Neural crest cell (in vitro differentiated cells): Measurements from ENCODE around the gene PSMG3. TPM values are rescaled to one million over a fixed set of nuclear protein-coding genes. Genes with fewer than 3 reads are reported as not detected.

ENCODE experiments used
- DNase-seq: peaks from one replicate; pipeline ENCODE4 v3.0.0; 2021; ENCODE audit warnings: low read depth, mixed read lengths, low spot score
- H3K27ac Mint-ChIP-seq: one replicate; pipeline ENCODE4 v1.8.0; 2021; ENCODE audit warnings: mild to moderate bottlenecking, mixed read lengths; ENCODE audit not compliant: unreplicated experiment
- H3K27me3 Mint-ChIP-seq: 2 replicates; pipeline ENCODE4 v1.8.0; 2021; ENCODE audit warnings: low read depth, mild to moderate bottlenecking, mixed read lengths
- H3K36me3 Mint-ChIP-seq: 2 replicates; pipeline ENCODE4 v1.8.0; 2021; ENCODE audit warnings: low read depth, mild to moderate bottlenecking, mixed read lengths
- H3K4me1 Mint-ChIP-seq: 2 replicates; pipeline ENCODE4 v1.8.0; 2021; ENCODE audit warnings: mixed read lengths
- H3K4me3 Mint-ChIP-seq: one replicate; pipeline ENCODE4 v1.8.0; 2021; ENCODE audit warnings: mild to moderate bottlenecking, mixed read lengths
- H3K9me3 Mint-ChIP-seq: 2 replicates; pipeline ENCODE4 v1.8.0; 2021; ENCODE audit warnings: mixed read lengths
- CTCF ChIP-seq: fragments of 200-600 bp; sonication (generic); conservative IDR thresholded peaks from 2 replicates; pipeline ENCODE4 v1.5.0; 2021; ENCODE audit warnings: antibody characterized with exemption, mild to moderate bottlenecking
- total RNA-seq: library from RNA; stranded (reverse); gene quantifications from 2 replicates; pipeline ENCODE4 v1.2.1, GENCODE V29; 2021

Gene PSMG3
- total RNA-seq, 1 donor from 2014 or later: 57.8 TPM

- H3K9me3 Mint-ChIP-seq: no peaks in the 10 kb centered on the region
- H3K4me3 Mint-ChIP-seq: no peak overlapping the region
- no peak for TF ChIP-seq CTCF
- peaks cover 47% of the 10 kb centered on the region for H3K27me3 Mint-ChIP-seq
- no peak overlapping the region for H3K27ac Mint-ChIP-seq
- peaks cover 26% of the 10 kb centered on the region for H3K4me1 Mint-ChIP-seq
- no peak for DNase-seq
- H3K36me3 Mint-ChIP-seq: no peaks in the 10 kb centered on the region
Observed at GRCh38 chr7:1535100-1535458, 34.8 kb downstream of the PSMG3 start.

GRCh38 chr7:1534330-1535099 is 35.3 kb downstream of the PSMG3 start:
- peaks cover 26% of the 10 kb centered on the region for H3K4me1 Mint-ChIP-seq
- no peak overlapping the region for H3K27ac Mint-ChIP-seq
- TF ChIP-seq CTCF: no peak
- no peak overlapping the region for H3K4me3 Mint-ChIP-seq
- no peak for DNase-seq
- H3K27me3 Mint-ChIP-seq: peaks cover 50% of the 10 kb centered on the region
- H3K36me3 Mint-ChIP-seq: no peaks in the 10 kb centered on the region
- no peaks in the 10 kb centered on the region for H3K9me3 Mint-ChIP-seq

GRCh38 chr7:1533547-1534329 is 36.1 kb downstream of the PSMG3 start:
- Mint-ChIP-seq H3K27ac (no peak overlapping the region), H3K36me3 (no peaks in the 10 kb centered on the region), H3K4me1 (peaks cover 26% of the 10 kb centered on the region), H3K9me3 (no peaks in the 10 kb centered on the region), H3K27me3 (peaks cover 52% of the 10 kb centered on the region), H3K4me3 (no peak overlapping the region)
- TF ChIP-seq CTCF: no peak
- DNase-seq: no peak

GRCh38 chr7:1533255-1533546 is 36.6 kb downstream of the PSMG3 start:
- DNase-seq: no peak
- Mint-ChIP-seq H3K36me3 (no peaks in the 10 kb centered on the region), H3K27me3 (peaks cover 52% of the 10 kb centered on the region), H3K9me3 (no peaks in the 10 kb centered on the region), H3K4me3 (no peak overlapping the region), H3K27ac (no peak overlapping the region), H3K4me1 (peaks cover 26% of the 10 kb centered on the region)
- TF ChIP-seq CTCF: no peak

GRCh38 chr7:1532456-1533254 is 37.2 kb downstream of the PSMG3 start:
- Mint-ChIP-seq H3K4me3 (peak overlapping the region; percentile 92), H3K9me3 (no peaks in the 10 kb centered on the region), H3K36me3 (no peaks in the 10 kb centered on the region), H3K27me3 (peaks cover 50% of the 10 kb centered on the region), H3K4me1 (peaks cover 21% of the 10 kb centered on the region), H3K27ac (no peak overlapping the region)
- TF ChIP-seq CTCF: no peak
- no peak for DNase-seq
